B cell (primary cell): ENCODE data around the gene ST7L. TPM values are rescaled to one million over a fixed set of nuclear protein-coding genes. Genes with fewer than 3 reads are reported as not detected.
A peak's percentile ranks its signal among the peaks of the same experiment; 100 is the strongest.

Experiments used
- ATAC-seq: fragments of 200-7000 bp; cut with Tn5 transposase; one replicate; pipeline ENCODE4 v1.10.0; 2021; ENCODE audit warnings: low read depth, mild to moderate bottlenecking, moderate number of reproducible peaks, moderate library complexity
- CTCF ChIA-PET: fragments of 350-600 bp; sonication (Branson Sonifier 250); formaldehyde crosslinking; loops from one replicate; lab custom pipeline; 2021; ENCODE audit warnings: antibody characterized with exemption, inconsistent platforms; lab: Charles Lee
- POLR2A ChIA-PET: fragments of 350-600 bp; sonication (Branson Sonifier 250); formaldehyde crosslinking; loops from one replicate; lab custom pipeline; 2021; ENCODE audit warnings: antibody characterized with exemption; lab: Charles Lee
- DNase-seq: peaks from one replicate; pipeline ENCODE4 v3.0.0; 2013
- H2AFZ ChIP-seq: 2 replicates; pipeline ENCODE4 v1.6.1; 2012; ENCODE audit warnings: mild to moderate bottlenecking, low read depth, low read length; ENCODE audit not compliant: insufficient read depth, poor library complexity, severe bottlenecking
- H3K27ac ChIP-seq, 2 donors: 1 replicate in 1 of 2; 2 replicates in 1 of 2; pipeline ENCODE4 v1.5.1; 2012 to 2013; ENCODE audit warnings: low read length in 2 of 2, mild to moderate bottlenecking in 2 of 2, moderate library complexity in 1 of 2
- H3K27me3 ChIP-seq, 4 experiments: fragments of 200-600 bp in 1 of 4; sonication (generic) in 1 of 4; replicated peaks in 1 of 4; 1 replicate in 2 of 4; 2 replicates in 2 of 4; pipeline versions ENCODE4 v1.6.1 to v1.7.0; 2013 to 2016; ENCODE audit warnings: low read length in 3 of 4, mild to moderate bottlenecking in 2 of 4, mixed read lengths in 1 of 4, moderate library complexity in 1 of 4; ENCODE audit not compliant: insufficient read depth in 4 of 4, control insufficient read depth in 3 of 4; ENCODE audit errors: control extremely low read depth in 1 of 4
- H3K36me3 ChIP-seq, 2 experiments: replicated peaks in 1 of 2; 1 replicate in 1 of 2; 2 replicates in 1 of 2; pipeline versions ENCODE4 v1.6.1 to v1.7.1; 2013; ENCODE audit warnings: low read length in 1 of 2; ENCODE audit not compliant: insufficient read depth in 2 of 2, control insufficient read depth in 1 of 2; ENCODE audit errors: control extremely low read depth in 1 of 2, extremely low read depth in 1 of 2
- H3K4me1 ChIP-seq, 2 donors: fragments of 200-600 bp in 1 of 2; sonication (generic) in 1 of 2; 1 replicate in 1 of 2; 2 replicates in 1 of 2; pipeline versions ENCODE4 v1.5.1 to v1.6.1; 2013 to 2017; ENCODE audit warnings: low read length in 2 of 2; ENCODE audit not compliant: control insufficient read depth in 2 of 2, insufficient read depth in 2 of 2
- H3K4me2 ChIP-seq: replicated peaks from 2 replicates; pipeline ENCODE3; 2012; ENCODE audit warnings: mild to moderate bottlenecking, low read depth, low read length; ENCODE audit not compliant: poor library complexity, severe bottlenecking
- H3K4me3 ChIP-seq, 5 experiments: fragments of 200-600 bp in 1 of 5; sonication (generic) in 1 of 5; 1 replicate in 3 of 5; 2 replicates in 2 of 5; pipeline versions ENCODE4 v1.5.1 to v1.7.0; 2011 to 2016; ENCODE audit warnings: low read length in 4 of 5, mild to moderate bottlenecking in 4 of 5, low read depth in 2 of 5, control low read depth in 1 of 5, moderate library complexity in 1 of 5; ENCODE audit not compliant: insufficient read depth in 1 of 5; ENCODE audit errors: control extremely low read depth in 1 of 5, extremely low read depth in 1 of 5
- H3K79me2 ChIP-seq: fragments of 200-600 bp; sonication (generic); one replicate; pipeline ENCODE4 v1.6.0; 2016; ENCODE audit warnings: low read length; ENCODE audit not compliant: control insufficient read depth, insufficient read depth
- H3K9ac ChIP-seq: fragments of 200-600 bp; sonication (generic); 2 replicates; pipeline ENCODE4 v1.6.1; 2017; ENCODE audit warnings: mild to moderate bottlenecking, low read length, moderate library complexity
- H3K9me3 ChIP-seq, 3 donors: one replicate each; pipeline versions ENCODE4 v1.6.1 to v1.7.1; 2013; ENCODE audit warnings: low read length in 2 of 3; ENCODE audit not compliant: control insufficient read depth in 2 of 3, insufficient read depth in 1 of 3; ENCODE audit errors: control extremely low read depth in 1 of 3
- H4K20me1 ChIP-seq: 2 replicates; pipeline ENCODE4 v1.6.0; 2012; ENCODE audit warnings: mild to moderate bottlenecking, low read length; ENCODE audit not compliant: insufficient read depth, control insufficient read depth, poor library complexity, severe bottlenecking
- H3K27ac Mint-ChIP-seq: one replicate; pipeline ENCODE4 v1.8.0; 2021; ENCODE audit warnings: mixed read lengths
- H3K27me3 Mint-ChIP-seq: one replicate; pipeline ENCODE4 v1.8.0; 2021; ENCODE audit warnings: mixed read lengths
- H3K4me1 Mint-ChIP-seq: one replicate; pipeline ENCODE4 v1.8.0; 2021; ENCODE audit warnings: mixed read lengths
- H3K4me3 Mint-ChIP-seq: one replicate; pipeline ENCODE4 v1.8.0; 2021; ENCODE audit warnings: mixed read lengths
- H3K9me3 Mint-ChIP-seq: one replicate; pipeline ENCODE4 v1.8.0; 2022; ENCODE audit warnings: mixed read lengths; ENCODE audit not compliant: insufficient read depth
- EZH2 ChIP-seq: IDR thresholded peaks from 2 replicates; pipeline ENCODE4 v1.6.1; 2012; ENCODE audit warnings: borderline replicate concordance, low read depth, mild to moderate bottlenecking, moderate library complexity, low read length; ENCODE audit not compliant: insufficient read depth, poor library complexity, severe bottlenecking
- WGBS: methylation state at CpG from one replicate; pipeline ENCODE4 v1.1.5; 2013; ENCODE audit warnings: missing lambda C conversion rate; ENCODE audit not compliant: insufficient coverage; 5-methylcytosine and 5-hydroxymethylcytosine counted together
- intact Hi-C: fragments of 100-400 bp; cut with micrococcal nuclease; formaldehyde crosslinking; loops from one replicate; pipeline ENCODE4 v1.10.0; 2022
- polyA plus RNA-seq: library from polyadenylated mRNA; depleted of rRNA; stranded (reverse); fragments of >200 nt; gene quantifications from 2 replicates; pipeline ENCODE4 v1.2.3, GENCODE V29; 2012
- total RNA-seq, 2 donors: library from RNA; stranded (reverse); fragments of 120-200 nt in 1 of 2; gene quantifications; 1 replicate in 1 of 2; 2 replicates in 1 of 2; pipeline versions ENCODE4 v1.2.3 to v1.2.4, GENCODE V29; 2013 to 2022
- TF ChIP-seq, protein P1 (sequence below): fragments of 200-600 bp; IDR thresholded peaks from one replicate; pipeline ENCODE4 v1.8.0; 2022; ENCODE audit warnings: antibody characterized with exemption, mild to moderate bottlenecking

The ST7L gene
- total and polyA plus RNA-seq, 2 donors (not counting 1 experiment from before 2014, with no cell fraction given) = 13.1 to 16.4 TPM

DNA sequence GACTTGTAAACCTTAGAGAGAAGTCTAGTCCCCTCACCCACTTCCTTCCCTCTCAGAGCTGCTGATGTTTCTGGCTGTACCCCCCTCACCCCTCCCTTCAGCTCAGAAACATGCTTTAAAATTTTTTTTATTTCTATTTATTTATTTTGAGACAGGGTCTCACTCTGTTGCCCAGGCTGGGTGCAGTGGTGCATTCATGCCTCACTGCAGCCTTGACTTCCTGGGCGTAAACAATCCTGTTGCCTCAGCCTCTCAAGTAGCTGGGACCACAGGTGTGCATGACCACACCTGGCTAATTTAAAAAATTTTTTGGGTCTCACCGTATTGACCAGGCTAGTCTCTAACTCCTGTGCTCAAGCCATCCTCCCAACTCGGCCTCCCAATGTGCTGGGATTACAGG is 113.1 kb downstream of the ST7L start:
- Histone ChIP-seq H3K4me3 (no peak overlapping the region), H3K27ac (no peak overlapping the region), H2AFZ (no peak overlapping the region), H3K36me3 (no peaks in the 10 kb centered on the region), H3K4me2 (peak overlapping the region; percentile 16), H3K9ac (no peak overlapping the region), H3K4me1 (peaks cover 53 to 62% of the 10 kb centered on the region in 2 donors), H4K20me1 (no peaks in the 10 kb centered on the region), H3K9me3 (peaks cover 0 to 10% (median 0%) of the 10 kb centered on the region in 3 donors), H3K27me3 (peaks cover 0 to 88% (median 35%) of the 10 kb centered on the region in 4 experiments), H3K79me2 (no peaks in the 10 kb centered on the region)
- CTCF ChIA-PET = interaction anchor here (1.0 to 2.1 kb wide), 4 partner anchors 108 to 203 kb away, joined by 3 to 10 read pairs (median 6); partner anchors contain the start of gene CTTNBP2NL
- POLR2A ChIA-PET = no interaction called here
- peak overlapping the region; percentile 34 for H3K4me3 Mint-ChIP-seq
- WGBS = 43% methylated on average over 3 of the region's 3 CpGs
- H3K27ac Mint-ChIP-seq = no peak overlapping the region
- TF ChIP-seq EZH2 = no peak
- TF ChIP-seq, protein P1, sequence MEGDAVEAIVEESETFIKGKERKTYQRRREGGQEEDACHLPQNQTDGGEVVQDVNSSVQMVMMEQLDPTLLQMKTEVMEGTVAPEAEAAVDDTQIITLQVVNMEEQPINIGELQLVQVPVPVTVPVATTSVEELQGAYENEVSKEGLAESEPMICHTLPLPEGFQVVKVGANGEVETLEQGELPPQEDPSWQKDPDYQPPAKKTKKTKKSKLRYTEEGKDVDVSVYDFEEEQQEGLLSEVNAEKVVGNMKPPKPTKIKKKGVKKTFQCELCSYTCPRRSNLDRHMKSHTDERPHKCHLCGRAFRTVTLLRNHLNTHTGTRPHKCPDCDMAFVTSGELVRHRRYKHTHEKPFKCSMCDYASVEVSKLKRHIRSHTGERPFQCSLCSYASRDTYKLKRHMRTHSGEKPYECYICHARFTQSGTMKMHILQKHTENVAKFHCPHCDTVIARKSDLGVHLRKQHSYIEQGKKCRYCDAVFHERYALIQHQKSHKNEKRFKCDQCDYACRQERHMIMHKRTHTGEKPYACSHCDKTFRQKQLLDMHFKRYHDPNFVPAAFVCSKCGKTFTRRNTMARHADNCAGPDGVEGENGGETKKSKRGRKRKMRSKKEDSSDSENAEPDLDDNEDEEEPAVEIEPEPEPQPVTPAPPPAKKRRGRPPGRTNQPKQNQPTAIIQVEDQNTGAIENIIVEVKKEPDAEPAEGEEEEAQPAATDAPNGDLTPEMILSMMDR = no peak
- ATAC-seq (no peak), DNase-seq (peak; percentile 22)
- peaks cover 53% of the 10 kb centered on the region for H3K4me1 Mint-ChIP-seq
- peaks cover 40% of the 10 kb centered on the region for H3K27me3 Mint-ChIP-seq
- intact Hi-C loops = loop anchor here (2.0 to 10.0 kb wide), 2 partner anchors 109 to 169 kb away; partner anchors contain the start of genes CTTNBP2NL and MOV10
- no peaks in the 10 kb centered on the region for H3K9me3 Mint-ChIP-seq

DNA sequence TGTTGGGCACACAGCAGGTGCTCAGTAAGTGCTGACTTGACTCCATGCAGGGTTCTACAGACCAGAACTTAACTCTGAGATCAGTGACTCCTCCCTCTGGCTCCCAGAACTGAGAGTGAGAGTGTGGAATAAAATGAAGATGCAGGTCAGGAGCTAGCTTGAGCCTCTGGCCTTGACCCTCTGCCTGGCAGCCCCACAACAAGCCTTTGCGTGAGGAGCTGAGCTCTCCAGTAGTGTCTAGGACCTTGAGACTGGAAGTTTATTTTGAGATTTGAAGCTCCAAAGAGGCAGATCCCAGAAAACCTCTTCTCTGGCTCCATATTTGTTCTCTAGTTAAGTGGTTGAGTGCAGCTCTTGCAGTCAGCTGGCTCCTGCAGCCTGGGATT is 113.5 kb downstream of the ST7L start:
- H3K27ac Mint-ChIP-seq = no peak overlapping the region
- POLR2A ChIA-PET = no interaction called here

More for the DNA sequence above, 113.5 kb downstream of the ST7L start:
- Histone ChIP-seq H4K20me1 (no peaks in the 10 kb centered on the region), H3K27me3 (peaks cover 0 to 89% (median 38%) of the 10 kb centered on the region in 4 experiments), H3K4me1 (peaks cover 54 to 62% of the 10 kb centered on the region in 2 donors), H2AFZ (no peak overlapping the region), H3K9ac (no peak overlapping the region), H3K36me3 (no peaks in the 10 kb centered on the region), H3K4me3 (no peak overlapping the region), H3K4me2 (peak overlapping the region; percentile 16), H3K9me3 (peaks cover 0 to 10% (median 0%) of the 10 kb centered on the region in 3 donors), H3K79me2 (no peaks in the 10 kb centered on the region), H3K27ac (no peak overlapping the region)
- no peak for DNase-seq
- H3K27me3 Mint-ChIP-seq = peaks cover 41% of the 10 kb centered on the region
- WGBS = 100% methylated on average over 1 of the region's 1 CpG
- H3K4me3 Mint-ChIP-seq = peak overlapping the region; percentile 23
- no peak for TF ChIP-seq EZH2
- TF ChIP-seq, protein P1 = no peak
- no peaks in the 10 kb centered on the region for H3K9me3 Mint-ChIP-seq
- ATAC-seq = no peak
- peaks cover 53% of the 10 kb centered on the region for H3K4me1 Mint-ChIP-seq
- CTCF ChIA-PET = interaction anchor here (0.5 to 2.1 kb wide), 5 partner anchors 108 to 203 kb away, joined by 3 to 10 read pairs (median 4); partner anchors contain the start of gene CTTNBP2NL
- intact Hi-C loops = loop anchor here (10.0 kb wide), 1 partner anchor 169 kb away; the partner anchor contains the start of gene MOV10
